A204.1 (cell line): ENCODE measurements around the gene AVL9.
"Not testable (repeated sequence)": the region's sequence is repeated elsewhere in the genome, so short reads cannot be mapped to it uniquely, and the experiment has no call there.

Source experiments
- FAIRE-seq: peaks from 2 replicates; lab custom pipeline; 2012; peaks lifted over from hg19 to GRCh38; lab: Jason Lieb, UNC

The AVL9 gene

GRCh38 chr7:32495298-32496051 is at the start of gene AVL9:
Gene AVL9 (plus strand): TSS chr7:32495489. CDS start chr7:32495710, 221 bp downstream.
- FAIRE-seq, result no peak

DNA sequence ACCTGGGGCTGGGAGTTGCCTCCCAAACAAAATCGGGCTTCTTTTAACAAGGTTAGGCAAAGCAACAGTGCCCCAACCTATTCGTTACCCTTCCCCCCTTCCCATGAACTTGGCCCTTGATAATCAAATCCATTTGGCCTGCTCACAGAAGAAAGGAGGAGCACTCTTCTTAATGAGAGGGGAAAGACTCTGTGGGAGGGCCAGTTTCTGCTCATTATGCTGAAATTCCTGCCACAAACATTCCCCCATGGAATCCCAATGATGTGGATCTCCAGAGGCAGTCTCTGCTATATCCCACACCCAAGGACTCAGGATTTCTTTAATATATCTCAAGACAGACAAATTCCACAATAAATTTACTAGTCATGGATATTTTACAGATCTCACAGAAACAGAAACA is 48.1 kb upstream of the AVL9 start:
- no peak for FAIRE-seq

- no peak for FAIRE-seq
Measured at GRCh38 chr7:32453341-32454011, 41.8 kb upstream of the AVL9 start.

DNA sequence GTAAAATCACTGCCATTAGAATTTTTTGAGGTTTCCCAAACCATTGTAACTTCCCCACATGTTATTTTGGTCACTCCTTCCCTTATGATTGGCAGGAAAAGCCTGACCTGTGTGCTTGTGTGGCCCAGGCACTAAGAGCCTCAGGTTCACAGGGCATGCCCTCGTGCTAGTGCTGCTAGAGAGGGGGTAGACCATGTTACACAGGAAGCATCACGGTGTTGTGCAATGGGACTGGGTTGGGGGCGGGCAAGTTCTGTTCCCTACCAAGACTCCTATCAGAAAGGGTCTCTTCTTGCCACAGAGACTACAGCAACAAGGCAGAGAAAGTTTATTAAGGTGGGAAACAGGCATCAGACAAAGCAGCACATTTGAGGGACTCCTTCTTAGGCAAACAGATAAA is 37.3 kb upstream of the AVL9 start:
- FAIRE-seq, result no peak

- FAIRE-seq, result no peak
Measured at GRCh38 chr7:32459788-32460187, 35.5 kb upstream of the AVL9 start.

- FAIRE-seq, result no peak
Measured at GRCh38 chr7:32461484-32461883, 33.8 kb upstream of the AVL9 start.

DNA sequence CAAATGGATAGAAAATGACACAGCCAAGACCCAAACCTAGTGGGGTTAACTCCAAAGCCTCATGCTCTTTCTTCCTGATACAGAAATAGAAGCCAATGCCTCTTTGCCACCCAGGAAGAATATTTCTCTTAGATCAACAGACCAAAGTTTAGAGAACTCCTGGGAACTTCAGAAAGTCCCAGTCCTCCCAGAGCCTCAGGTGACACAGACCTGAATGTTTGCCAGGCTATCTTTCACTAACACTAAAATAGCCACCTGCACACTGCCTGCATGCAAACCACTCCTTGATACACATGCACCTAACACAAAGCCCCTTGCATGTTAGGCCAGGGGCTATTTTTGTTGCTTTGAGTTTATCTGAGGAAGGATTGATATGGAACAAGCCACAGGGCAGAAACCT is 32.8 kb upstream of the AVL9 start:
- no peak for FAIRE-seq

- FAIRE-seq, result no peak
Measured at GRCh38 chr7:32462977-32463376, 32.3 kb upstream of the AVL9 start.

- FAIRE-seq, result not testable (repeated sequence)
Measured at GRCh38 chr7:32464641-32465416, 30.5 kb upstream of the AVL9 start.

DNA sequence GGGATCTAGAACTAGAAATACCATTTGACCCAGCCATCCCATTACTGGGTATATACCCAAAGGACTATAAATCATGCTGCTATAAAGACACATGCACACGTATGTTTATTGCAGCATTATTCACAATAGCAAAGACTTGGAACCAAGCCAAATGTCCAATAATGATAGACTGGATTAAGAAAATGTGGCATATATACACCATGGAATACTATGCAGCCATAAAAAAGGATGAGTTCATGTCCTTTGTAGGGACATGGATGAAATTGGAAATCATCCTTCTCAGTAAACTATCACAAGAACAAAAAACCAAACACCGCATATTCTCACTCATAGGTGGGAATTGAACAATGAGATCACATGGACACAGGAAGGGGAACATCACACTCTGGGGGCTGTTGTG is 25.3 kb upstream of the AVL9 start:
- not testable (repeated sequence) for FAIRE-seq

GRCh38 chr7:32470871-32471270 is 24.4 kb upstream of the AVL9 start:
- no peak for FAIRE-seq

DNA sequence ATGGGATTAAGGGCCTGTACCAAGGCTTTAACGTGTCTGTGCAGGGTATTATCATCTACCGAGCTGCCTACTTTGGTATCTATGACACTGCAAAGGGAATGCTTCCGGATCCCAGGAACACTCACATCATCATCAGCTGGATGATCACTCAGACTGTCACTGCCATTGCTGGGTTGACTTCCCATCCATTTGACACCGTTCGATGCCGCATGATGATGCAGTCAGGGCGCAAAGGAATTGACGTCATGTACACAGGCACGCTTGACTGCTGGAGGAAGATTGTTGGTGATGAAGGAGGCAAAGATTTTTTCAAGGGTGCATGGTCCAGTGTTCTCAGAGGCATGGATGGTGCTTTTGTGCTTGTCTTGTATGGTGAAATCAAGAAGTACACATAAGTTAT is 23.3 kb upstream of the AVL9 start:
- FAIRE-seq, result no peak

DNA sequence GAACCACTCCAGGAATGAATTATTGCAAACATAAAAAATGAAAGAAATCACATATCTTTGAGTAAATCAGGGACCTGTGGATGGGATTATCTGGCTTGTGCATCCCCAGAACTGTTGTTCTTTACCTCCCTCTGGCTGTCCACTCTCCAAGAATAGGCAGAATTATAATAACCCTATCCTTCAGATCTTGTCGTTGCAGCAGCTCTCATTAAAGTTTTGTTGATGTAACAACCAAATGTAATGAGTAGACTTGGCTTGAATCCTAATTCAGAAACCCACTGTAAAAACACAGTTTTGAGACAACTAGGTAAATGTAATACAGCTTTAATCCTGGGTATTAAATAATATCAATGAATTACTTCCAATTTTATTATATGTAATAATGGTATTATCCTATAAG is 21.3 kb upstream of the AVL9 start:
- no peak for FAIRE-seq

DNA sequence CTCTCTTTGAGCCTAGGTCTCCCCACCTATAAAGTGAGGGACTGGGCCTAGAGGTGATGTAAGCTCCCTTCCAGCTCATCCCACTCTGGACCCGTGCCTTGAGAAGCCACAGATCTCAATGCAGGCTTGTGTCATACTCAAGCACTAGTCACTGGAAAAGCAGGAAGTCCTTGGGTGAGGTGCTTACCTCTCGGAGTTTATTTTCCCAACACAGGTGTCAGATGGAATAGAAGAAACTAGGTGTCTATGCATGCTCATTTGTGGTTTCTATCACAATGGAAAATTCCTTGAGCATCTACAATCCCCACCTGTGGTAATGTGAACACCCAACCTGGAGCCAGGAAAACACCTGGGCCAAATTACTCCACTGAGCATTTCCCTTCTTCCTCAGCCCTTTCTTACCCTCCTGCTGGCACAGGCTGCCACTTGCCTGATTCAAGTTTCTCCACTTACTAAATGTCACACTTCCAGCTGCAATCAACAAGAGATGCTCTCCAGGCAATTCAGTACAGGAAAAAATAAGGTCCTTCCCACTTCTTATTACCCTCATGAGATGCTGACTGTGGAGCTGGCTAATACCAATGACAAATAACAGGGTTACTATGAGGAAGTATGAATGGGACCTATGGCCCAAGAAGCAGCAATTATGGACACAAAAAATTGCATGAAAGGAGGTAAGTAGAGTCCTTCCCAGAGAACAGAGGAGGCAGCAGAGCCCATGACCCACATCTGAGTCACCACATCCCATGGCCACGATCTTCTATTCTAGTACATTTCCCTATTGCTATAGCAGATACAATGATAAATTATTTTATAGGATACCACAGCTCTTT is 18.3 kb upstream of the AVL9 start:
- no peak for FAIRE-seq

DNA sequence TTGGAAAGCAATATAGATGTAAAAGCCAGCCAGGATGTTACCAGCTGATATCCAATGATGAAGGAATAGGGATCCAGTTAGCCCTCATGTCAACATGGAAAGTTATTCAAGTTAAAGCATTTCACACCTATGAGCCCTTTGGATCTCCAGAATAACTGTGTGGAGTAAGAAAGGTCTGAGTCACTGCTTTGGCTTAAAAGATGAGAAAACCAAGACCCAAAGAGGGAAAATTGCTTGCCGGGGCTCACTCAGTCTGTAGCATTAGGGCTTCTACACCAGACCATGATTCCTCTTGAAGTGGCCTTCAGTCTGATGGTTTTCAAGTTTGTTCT is 17.7 kb upstream of the AVL9 start:
- no peak for FAIRE-seq

GRCh38 chr7:32479574-32480200 is 15.6 kb upstream of the AVL9 start:
- FAIRE-seq, result no peak

GRCh38 chr7:32481176-32481575 is 14.1 kb upstream of the AVL9 start:
- no peak for FAIRE-seq

GRCh38 chr7:32481921-32482320 is 13.4 kb upstream of the AVL9 start:
- no peak for FAIRE-seq

DNA sequence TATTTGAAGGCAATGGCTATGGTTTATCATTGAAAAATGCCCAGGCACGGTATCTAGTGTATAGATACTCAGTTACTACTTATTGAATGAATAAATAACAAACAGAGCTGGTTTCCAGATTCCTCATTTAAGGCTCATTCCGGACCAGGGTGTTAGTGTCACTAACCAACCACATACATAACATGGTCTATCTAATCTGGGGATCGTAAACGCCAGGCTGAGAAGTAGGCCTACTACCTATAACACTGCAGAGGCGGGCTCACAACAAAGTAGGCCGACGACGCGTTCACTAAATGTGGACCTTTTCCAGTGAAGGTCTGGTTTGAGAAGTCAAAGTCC is 5.5 kb upstream of the AVL9 start:
- FAIRE-seq, result no peak

DNA sequence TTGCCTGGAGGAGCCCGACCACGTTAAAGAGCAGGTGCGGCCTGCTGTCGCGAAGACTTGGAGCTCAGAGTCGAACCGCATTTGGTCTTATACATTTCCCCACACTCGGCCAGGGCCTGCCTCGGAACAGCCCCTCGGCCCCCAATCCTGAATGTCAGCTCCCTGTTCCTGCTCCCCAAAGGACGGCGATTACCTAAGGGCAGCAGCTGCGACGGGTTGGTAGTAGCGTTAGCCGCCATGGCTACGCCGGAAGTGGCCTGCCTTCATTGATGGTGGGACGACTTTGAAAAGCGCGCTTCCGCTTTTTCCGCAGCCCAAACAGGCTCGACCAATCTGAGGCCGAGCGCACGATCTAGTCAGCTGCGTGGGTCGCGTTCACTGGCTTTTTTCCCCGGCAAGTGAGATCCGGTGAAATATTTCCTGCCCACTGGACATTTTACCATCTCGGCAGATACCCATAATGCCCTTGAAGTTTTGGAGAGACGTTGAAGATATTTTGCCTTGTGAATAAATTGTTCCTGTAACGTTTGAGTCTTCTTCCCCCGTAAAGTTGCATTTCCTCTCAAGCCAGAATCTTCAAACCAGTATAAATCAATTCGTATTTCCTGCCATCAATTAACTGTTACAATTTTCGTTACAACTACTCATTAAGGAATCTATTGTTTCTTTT is 5.0 kb upstream of the AVL9 start, which contains the start of gene LSM5:
TSS of gene LSM5 (minus strand) at position 254 of the 670 bp plus-strand sequence. CDS start at position 239, 15 bp downstream.
- peak; percentile 84 for FAIRE-seq

DNA sequence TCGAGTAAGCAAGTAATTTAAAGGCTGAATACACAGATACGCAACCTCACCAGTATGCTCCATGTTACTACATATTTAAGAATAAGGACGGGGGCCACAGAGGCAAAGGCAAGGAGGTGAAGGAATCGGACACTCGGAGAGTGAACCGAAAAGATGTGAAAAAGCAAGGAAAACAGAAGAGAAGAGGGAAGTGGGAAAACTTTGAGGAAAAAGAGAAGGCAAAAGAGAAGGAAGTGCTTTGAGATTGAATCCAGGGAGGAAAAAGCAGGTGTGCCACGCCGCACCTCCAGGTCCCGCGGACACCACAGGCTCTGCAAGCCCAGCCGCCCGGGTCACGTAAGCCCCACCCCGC is 367 bp upstream of the AVL9 start:
- FAIRE-seq, result no peak
